ENCODE measurements around the gene TSC22D2. TPM values are rescaled to one million over a fixed set of nuclear protein-coding genes. Genes with fewer than 3 reads are reported as not detected.

Gene TSC22D2
- total RNA-seq, 1 donor, result 13.4 TPM

DNA sequence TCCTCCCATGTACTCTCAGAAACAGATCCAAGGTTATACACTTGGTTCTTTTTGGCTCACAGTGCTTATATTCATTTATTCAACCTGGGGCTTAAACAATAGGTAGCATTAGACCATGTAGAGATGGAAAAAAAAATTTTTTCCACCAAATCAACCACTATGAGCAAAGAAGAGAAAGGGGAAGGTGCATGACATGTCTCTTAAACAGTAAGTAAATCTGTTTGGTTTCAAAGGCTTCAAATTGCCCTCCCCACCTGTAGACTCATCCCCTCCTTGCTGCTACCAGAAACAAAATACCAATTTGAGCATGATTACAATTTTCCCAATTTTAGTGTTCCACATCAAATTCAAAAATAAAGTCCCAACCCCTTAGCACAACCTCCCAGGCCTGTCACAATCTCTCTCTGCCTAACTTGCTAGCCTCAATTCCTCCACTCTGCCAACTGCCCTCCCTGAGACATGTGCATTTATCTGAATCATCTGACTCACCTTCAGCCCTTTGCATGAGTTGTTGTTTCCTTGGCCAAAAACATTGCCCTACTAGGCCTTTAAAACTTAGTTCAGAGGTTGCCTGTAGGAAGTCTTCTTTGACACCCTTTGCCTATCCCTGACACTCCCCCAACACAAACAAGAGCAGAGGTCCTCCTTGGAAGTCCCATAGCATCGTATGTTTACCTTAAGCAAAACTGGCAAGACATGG is 30.3 kb upstream of the TSC22D2 start:
- Histone ChIP-seq H3K4me3 (ENCODE audit: insufficient read depth, low read length) (no peak overlapping the region), H3K4me1 (ENCODE audit: insufficient read depth, low read length) (peaks cover 9% of the 10 kb centered on the region), H3K9me3 (ENCODE audit: low read depth, low read length) (no peaks in the 10 kb centered on the region), H3K4me2 (ENCODE audit: insufficient read depth, low read length) (no peak overlapping the region), H3K27me3 (ENCODE audit: insufficient read depth, low read length) (no peaks in the 10 kb centered on the region), H3K79me2 (ENCODE audit: insufficient read depth, low read length) (no peaks in the 10 kb centered on the region), H3K36me3 (ENCODE audit: insufficient read depth, low read length) (no peaks in the 10 kb centered on the region), H4K20me1 (ENCODE audit: insufficient read depth, low read length) (no peaks in the 10 kb centered on the region), H2AFZ (ENCODE audit: low read length) (no peak overlapping the region), H3K27ac (ENCODE audit: low read depth, low read length) (no peak overlapping the region)
- DNase-seq (ENCODE audit: insufficient read length, low spot score, missing footprints), result no peak
- TF ChIP-seq, protein P1, sequence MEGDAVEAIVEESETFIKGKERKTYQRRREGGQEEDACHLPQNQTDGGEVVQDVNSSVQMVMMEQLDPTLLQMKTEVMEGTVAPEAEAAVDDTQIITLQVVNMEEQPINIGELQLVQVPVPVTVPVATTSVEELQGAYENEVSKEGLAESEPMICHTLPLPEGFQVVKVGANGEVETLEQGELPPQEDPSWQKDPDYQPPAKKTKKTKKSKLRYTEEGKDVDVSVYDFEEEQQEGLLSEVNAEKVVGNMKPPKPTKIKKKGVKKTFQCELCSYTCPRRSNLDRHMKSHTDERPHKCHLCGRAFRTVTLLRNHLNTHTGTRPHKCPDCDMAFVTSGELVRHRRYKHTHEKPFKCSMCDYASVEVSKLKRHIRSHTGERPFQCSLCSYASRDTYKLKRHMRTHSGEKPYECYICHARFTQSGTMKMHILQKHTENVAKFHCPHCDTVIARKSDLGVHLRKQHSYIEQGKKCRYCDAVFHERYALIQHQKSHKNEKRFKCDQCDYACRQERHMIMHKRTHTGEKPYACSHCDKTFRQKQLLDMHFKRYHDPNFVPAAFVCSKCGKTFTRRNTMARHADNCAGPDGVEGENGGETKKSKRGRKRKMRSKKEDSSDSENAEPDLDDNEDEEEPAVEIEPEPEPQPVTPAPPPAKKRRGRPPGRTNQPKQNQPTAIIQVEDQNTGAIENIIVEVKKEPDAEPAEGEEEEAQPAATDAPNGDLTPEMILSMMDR (IDR thresholded peaks at IDR 0.05; ENCODE audit: extremely low read depth, low read depth, low read length), result no peak

DNA sequence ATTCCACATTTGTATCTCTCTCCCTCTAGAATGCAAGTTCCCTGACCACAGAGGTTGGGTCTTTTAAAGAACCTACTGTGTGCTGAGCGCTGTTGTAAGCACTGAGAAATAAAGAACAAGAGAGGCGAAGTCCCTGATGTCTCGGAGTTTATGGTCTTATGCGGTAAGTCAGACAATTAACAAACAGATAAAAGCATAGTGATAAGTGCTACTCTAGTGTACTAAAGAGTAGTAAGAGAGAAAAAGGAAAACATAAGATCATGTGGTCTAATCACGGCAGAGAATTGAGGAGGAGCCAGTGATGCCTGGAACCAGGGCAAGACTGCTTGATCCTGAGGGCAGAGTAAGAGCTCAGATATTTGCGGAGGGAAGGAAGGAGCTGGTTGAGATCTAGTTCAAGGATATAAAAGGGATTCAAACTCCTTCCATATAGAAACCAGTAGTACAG is 29.8 kb upstream of the TSC22D2 start:
- DNase-seq (ENCODE audit: insufficient read length, low spot score, missing footprints), result no peak
- no peaks in the 10 kb centered on the region for H3K27me3 ChIP-seq (ENCODE audit: insufficient read depth, low read length)
- TF ChIP-seq, protein P1 (IDR thresholded peaks at IDR 0.05; ENCODE audit: extremely low read depth, low read depth, low read length), result no peak
- H3K27ac ChIP-seq (ENCODE audit: low read depth, low read length), result no peak overlapping the region
- no peaks in the 10 kb centered on the region for H3K36me3 ChIP-seq (ENCODE audit: insufficient read depth, low read length)
- no peak overlapping the region for H3K4me2 ChIP-seq (ENCODE audit: insufficient read depth, low read length)
- no peaks in the 10 kb centered on the region for H3K79me2 ChIP-seq (ENCODE audit: insufficient read depth, low read length)
- no peaks in the 10 kb centered on the region for H3K9me3 ChIP-seq (ENCODE audit: low read depth, low read length)
- no peak overlapping the region for H2AFZ ChIP-seq (ENCODE audit: low read length)
- no peaks in the 10 kb centered on the region for H4K20me1 ChIP-seq (ENCODE audit: insufficient read depth, low read length)
- no peak overlapping the region for H3K4me3 ChIP-seq (ENCODE audit: insufficient read depth, low read length)
- H3K4me1 ChIP-seq (ENCODE audit: insufficient read depth, low read length), result peaks cover 7% of the 10 kb centered on the region

DNA sequence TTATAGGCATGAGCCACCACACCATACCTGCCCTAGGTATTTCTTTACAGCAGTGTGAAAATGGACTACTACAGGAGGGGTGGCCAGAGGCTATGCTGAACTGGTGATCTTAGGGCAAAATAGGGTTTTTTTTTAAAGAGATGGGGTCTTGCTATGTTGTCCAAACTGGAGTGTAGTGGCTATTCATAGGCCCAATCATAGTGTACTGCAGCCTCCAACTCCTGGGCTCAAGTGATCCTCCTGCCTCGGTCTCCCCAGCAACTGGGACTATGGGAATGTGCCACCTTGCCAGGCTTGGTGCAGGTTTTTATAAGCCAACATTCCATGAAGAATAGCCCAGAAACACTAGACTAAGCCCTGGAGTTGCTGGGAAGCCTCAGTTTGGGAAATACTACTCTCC is 28.6 kb upstream of the TSC22D2 start:
- Histone ChIP-seq H3K79me2 (ENCODE audit: insufficient read depth, low read length) (no peaks in the 10 kb centered on the region), H3K9me3 (ENCODE audit: low read depth, low read length) (no peaks in the 10 kb centered on the region)

More for the DNA sequence above, 28.6 kb upstream of the TSC22D2 start:
- Histone ChIP-seq H3K27me3 (ENCODE audit: insufficient read depth, low read length) (no peaks in the 10 kb centered on the region), H3K27ac (ENCODE audit: low read depth, low read length) (no peak overlapping the region), H3K4me3 (ENCODE audit: insufficient read depth, low read length) (no peak overlapping the region), H3K36me3 (ENCODE audit: insufficient read depth, low read length) (no peaks in the 10 kb centered on the region), H4K20me1 (ENCODE audit: insufficient read depth, low read length) (no peaks in the 10 kb centered on the region), H2AFZ (ENCODE audit: low read length) (no peak overlapping the region), H3K4me1 (ENCODE audit: insufficient read depth, low read length) (peaks cover 7% of the 10 kb centered on the region), H3K4me2 (ENCODE audit: insufficient read depth, low read length) (no peak overlapping the region)
- TF ChIP-seq, protein P1 (IDR thresholded peaks at IDR 0.05; ENCODE audit: extremely low read depth, low read depth, low read length), result no peak
- no peak for DNase-seq (ENCODE audit: insufficient read length, low spot score, missing footprints)

All from osteoblast (primary cell).